HG03460 (cell line): ENCODE results near the gene MMP2.

ENCODE experiments used
- ATAC-seq: cut with Tn5 transposase; IDR thresholded peaks from one replicate; pipeline ENCODE4 v1.9.1; 2021; ENCODE audit not compliant: unreplicated experiment

Gene MMP2

DNA sequence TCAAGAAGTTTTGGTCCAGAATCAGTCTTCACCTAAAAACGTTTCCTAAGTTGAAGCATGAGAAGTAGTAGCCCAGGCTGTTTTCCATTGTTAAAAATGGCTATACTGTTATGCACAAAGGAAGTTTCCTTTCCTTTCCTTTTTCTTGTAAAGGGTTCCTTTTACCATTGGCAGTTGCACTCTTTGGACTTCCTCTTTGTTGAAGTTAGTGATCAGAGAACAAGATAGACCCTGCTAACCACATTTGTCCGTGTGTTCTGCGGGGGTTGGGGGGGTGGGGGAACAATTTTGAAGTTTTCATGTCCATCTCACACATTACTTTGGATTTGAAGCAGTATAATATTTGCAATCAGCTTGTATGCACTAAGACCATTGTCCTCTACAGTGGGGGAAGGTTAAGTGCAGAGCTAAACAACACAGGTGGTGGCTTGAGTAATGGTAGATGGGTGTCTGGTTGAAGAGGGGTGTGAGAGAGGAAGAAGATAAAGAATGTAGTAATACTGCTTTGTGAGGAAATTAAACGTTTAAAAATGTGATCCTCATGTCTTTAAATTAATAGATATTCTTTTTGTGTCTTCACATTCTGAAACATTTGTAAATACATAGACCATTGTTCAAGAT is 31.3 kb downstream of the MMP2 start:
- ATAC-seq = no peak

DNA sequence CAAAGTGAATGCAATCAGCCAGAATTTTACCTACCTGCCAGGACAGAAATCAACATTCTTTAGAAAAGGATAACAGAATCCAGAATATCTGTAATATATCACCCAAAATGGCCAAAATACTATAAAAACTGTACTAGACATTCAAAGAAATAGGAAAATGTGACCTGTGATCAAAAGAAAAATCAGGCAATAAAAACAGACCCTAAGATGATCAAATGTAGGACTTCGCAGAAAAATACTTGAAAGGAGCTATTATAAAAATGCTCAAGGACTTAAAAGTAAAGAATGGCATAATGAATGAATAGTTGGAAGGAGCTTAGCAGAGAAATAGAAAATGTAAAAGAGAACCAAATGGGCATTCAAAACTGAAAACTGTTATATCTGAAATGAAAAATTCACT is 33.9 kb downstream of the MMP2 start:
- ATAC-seq = no peak

DNA sequence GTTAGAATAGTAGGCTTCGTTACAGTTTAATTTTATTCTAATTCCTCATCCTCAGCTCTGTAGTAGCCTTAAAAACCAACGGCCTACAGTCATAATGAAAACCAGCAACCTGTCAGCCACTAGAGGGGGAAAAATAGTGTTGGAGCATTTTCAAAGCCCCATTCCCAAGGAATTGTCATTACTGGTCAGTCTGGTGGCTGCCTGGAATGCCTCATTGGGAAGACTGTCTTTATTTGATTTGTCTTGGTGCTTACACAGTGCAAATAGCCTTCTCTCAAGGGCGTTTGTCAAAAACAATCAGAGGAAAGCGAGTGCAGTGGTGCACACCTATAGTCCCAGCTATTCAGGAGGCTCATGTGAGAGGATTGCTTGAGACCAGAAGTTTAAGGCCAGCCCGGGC is 34.6 kb downstream of the MMP2 start:
- no peak for ATAC-seq

DNA sequence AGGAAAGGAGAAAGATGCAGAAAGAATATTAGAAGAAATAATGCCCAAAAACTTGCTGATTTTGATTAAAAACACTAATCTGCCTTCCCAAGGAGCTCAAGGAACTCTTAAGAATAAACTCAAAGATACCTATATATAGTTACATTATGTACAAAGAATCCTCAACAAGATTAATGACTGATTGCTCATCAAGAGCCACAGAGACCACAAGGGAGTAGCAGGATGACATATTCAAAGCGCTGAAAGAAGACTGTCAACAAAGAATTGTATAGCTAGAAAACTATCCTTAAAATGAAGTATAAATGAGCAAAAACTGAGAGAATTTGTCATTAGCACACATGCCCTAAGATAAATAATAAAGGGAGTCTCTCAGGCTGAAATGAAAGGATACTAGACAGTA is 36.1 kb downstream of the MMP2 start:
- no peak for ATAC-seq

DNA sequence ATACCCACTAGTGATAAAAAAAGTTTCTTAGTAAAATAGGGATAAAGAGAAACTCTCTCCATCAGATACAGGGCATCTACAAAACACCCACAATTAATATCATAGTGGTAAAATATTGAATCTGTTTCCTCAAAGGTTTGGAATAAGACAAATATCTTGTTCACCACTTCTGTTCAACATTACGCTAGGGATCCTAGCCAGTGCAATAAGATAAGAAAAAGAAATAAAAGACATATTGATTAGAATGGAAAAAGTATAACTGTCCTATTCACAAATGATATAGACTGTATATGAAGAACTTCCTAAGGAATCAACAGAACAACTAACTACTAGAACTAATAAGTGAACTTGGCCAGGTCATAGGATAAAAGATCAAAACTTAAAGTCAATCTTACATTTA is 42.8 kb downstream of the MMP2 start:
- ATAC-seq = no peak

DNA sequence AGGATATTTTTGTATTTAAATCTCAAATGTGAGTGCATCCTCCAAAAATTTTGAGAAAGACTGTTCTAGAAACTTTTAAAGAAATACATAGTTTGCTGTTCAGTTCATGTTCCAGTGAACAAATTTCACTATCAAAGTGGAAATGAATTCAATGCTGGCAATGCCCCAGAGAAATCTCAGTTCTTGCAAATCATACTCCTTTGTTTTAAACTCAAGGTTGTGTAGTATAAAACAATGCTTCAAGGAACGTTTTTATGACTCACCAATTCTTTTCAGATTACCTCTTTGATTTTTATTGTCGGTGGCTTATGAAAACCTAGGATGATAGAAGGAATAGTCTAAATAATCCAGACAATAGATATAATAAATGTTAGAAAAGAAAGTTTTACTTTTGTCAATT is 47.4 kb downstream of the MMP2 start:
- no peak for ATAC-seq

DNA sequence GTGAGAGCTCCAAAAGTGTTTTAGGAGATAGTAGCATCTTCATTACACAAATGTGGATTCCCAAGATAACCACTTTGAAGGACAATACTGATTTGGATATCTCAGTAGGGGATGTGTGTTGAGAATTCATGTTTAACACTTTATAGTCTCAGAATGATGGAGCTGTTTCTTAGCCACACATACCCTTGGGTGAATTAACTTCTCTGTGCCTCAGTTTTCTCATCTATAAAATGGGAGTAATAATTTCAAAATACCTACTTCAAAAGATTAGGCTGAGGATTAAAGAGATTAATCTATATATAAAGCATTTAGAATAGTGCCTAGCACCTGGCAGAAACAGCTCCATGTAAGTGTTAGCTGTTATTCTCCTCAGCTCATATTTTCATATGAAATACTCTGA is 48.9 kb downstream of the MMP2 start:
- no peak for ATAC-seq

DNA sequence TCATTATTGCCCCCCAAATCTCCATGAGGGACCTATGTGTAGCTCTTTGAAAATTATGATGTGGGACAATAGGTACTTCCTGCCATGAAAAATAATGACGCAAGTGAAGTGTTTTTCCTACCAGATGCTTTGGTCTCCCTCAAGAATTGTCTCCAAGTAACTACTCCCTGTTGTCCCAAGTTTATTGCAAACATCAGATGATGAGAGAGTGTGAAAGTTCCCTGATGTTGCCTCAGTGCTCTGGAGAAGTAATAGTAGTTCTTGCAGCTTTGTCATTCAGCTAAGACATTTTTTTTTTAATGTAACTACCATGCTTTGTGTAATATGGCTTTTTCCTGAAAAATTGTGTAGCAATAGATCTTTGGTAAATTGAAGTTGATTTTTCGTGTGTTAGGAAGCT is 50.0 kb downstream of the MMP2 start:
- no peak for ATAC-seq

DNA sequence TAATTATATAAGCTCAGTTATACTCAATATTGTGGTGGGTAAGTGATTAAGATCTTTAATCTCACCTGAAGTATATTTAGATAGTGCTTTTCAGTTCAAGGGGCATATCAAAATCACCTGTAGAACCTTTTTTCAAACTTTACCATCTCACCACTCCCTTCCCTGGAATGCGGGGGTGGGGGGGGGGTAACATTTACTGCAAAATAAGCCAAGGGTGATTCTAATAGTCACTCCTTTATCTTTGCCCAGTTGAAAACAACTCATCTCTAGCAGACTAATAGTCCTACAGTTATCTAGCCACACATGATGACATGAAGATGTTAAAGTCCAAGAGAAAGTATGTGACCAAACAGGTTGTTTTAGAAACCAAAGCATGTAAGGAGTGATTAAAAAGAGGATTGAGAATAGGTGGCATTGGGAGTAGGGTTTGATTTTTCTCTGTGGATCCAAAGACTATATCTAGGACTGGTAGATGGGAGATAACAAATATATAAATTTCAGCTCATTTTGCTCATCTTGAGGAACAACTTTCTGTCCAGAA is 51.4 kb downstream of the MMP2 start:
- ATAC-seq = no peak

DNA sequence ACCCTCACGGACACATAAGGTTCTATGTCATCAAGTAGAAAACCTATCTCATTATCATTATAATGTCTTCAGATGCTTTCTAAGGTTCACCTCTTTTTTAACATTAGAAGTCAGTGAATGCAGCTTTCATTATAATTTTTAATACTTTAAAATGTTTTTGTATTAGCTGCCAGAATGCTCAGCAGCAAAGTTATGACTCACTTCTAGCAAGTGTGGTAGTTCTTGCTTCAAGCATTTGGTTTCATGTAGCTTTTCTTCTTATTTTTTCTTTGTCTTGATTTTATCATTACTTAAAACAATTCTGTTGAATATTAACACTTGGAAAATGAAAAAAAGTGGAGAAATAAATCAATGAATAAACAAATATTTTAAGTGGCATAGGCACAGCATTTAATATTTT is 53.2 kb downstream of the MMP2 start:
- no peak for ATAC-seq

DNA sequence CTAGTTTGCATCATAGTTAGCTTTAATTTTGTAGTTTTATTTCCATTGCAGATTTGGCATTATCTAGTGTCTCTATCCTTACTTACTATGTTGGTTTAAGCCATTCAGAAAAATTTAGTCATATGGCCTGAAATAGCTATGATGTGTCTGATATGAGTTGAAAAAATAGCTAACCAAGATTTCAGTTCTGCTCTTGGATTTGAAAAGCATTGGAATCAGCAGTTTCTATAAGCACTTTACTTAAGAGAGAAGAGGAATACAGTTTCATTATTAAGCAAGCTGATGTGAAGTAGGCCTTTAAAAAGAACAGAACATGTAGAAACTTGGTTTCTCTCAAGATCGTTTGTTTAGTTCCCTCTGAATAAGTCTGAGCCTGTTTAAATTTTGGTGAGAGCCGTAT is 55.8 kb downstream of the MMP2 start:
- ATAC-seq = no peak

DNA sequence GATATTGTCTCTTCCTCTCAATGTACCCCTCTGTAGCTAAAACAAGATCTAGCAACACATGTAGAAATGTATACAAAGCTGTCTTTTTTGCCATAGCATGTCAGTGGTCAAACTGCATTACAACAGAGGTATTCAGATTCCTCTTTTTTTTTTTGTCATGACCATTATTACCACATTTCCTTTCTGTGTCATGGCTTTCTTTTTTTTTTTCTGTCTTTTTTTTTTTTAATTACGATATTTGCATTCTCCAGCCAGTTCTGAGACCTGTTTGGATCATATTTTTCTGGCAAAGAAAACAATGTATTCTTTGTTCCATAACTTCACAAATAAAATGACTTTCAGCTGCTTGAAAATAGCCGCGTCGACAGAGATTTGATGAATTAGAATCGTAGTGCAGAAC is 60.1 kb downstream of the MMP2 start:
- no peak for ATAC-seq

DNA sequence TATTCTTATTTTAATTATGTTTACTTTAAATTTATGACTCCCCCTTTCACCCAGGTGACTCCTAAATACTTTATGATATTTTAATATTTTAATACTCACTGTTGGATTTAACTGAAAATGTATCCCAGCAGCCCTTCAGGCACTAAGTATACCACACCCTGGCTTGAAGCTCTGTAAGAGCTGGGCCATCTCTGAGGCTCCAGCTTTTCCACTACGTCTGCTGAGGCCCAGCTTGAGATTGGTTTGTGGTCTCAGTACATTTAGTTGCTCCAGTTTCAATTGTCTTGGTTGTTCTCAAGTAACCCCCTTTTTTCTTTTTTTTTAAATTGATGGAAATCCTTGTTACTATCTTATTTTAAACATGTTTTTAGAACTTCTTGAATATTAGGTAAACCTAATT is 60.5 kb downstream of the MMP2 start:
- ATAC-seq = no peak

DNA sequence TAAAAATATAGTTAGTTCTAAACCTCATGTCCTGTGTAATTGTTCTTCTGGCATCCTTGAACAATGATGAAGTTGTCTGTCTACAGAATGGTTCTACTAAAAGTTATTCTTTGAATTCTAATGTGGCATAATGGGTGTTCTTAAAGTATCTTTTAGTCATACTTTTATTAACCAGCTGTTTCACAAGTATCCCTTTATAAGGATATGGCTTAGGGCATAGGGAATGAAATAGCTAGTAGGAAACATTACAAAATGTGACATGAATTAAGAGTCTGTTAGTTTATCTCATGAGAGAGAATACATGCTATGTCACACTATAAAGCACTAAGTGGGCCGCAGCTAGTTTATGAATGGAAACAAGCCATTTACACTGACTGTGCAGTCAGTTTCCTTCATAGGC is 61.2 kb downstream of the MMP2 start:
- no peak for ATAC-seq

DNA sequence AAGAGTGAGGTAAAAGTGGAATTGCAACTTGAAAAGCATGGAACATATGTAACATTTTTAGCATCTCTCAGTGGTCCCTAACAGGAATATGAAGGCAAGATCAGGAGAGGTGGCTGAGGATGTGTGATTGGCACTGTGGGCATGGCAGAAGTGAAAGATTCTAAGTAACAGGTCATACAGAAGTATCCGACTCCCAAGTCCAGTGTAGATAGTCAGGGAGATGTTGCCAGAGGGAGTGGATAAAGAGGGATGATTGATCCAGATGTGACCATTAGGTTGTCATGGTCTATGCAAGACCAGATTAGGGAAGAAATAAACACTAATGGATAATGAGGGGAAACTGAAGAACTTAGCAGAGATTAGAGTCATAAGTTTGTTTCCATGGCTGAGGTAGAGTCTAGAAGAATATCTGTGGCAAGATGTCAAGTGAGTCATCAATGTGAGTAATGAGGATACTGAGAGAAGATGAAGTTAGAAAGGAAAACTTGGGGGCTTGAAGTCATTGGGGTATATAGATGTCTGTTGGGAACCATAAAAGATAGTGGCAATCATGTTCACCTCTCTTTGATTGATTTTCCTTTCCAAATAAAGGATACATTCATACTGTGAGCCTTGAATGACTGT is 63.6 kb downstream of the MMP2 start:
- no peak for ATAC-seq

DNA sequence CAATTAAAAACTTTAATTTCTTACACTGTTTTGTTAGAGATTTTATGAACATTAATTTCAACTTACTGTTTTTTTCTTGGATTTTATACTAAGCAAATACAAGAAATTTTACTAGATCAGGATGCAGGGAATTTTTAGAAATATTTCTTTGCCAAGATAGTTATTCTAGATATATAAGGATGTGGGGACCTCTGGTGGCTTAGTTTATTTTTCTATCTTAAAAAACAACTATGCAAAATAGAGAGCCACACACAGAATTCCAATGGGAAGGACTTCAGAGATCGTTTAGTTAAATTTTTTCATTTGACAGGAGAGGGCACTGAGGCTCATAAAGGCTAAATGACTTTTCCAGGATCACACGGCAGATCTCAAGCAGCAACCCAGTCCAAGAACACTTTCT is 64.5 kb downstream of the MMP2 start:
- ATAC-seq = no peak

DNA sequence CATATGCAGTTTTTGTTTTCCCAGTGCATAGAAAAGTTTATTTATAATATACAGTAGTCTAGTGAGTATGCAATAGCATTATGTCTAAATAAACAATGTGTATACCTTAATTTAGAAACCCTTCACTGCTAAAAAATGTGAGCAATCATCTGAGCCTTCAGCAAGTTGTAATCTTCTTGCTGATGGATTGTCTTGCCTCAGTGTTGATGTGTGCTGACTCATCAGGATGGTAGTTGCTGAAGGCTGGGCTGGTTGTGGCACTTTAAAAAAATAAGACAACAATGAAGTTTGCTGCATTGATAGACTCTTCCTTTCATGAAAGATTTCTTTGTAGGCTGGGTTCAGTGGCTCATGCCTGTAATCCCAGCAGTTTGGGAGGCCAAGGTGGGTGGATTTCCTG is 73.6 kb downstream of the MMP2 start:
- ATAC-seq = no peak

DNA sequence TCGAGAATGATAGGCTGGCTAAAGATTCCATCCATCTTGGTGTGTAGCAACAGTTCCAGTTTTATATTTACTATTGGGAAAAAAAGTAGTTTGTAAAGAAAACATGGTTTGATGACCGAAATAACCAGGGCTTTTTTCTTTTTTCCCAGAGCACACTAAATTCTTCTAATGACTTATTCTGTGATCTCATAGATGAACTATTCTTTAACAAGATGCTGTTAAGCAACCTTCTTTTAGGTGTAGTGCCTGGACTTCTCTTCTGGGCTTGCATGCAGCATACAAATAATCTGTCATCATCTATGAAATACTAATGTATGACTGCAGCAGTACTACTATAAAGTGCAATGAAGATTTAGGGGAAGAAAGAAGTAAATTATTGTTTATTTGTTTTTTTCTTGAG is 76.4 kb downstream of the MMP2 start:
- ATAC-seq = no peak
